Measurements from ENCODE around the gene GMDS. TPM values are rescaled to one million over a fixed set of nuclear protein-coding genes. Genes with fewer than 3 reads are reported as not detected.

GMDS gene
- total RNA-seq, 3 donors from 2014 or later (not counting 1 experiment from before 2014, with no cell fraction given), result 23.6 to 31.0 (median 26.4) TPM

- H3K36me3 Mint-ChIP-seq, result no peaks in the 10 kb centered on the region
- no peaks in the 10 kb centered on the region for H3K4me1 ChIP-seq (ENCODE audit: control insufficient read depth, insufficient read depth, low read length)
- H3K27ac Mint-ChIP-seq, result no peak overlapping the region
Observed at GRCh38 chr6:1679688-1680068, 565.7 kb downstream of the GMDS start.

GRCh38 chr6:1679031-1679687 lies 566.2 kb downstream of the GMDS start:
- H3K9me3 Mint-ChIP-seq, result no peaks in the 10 kb centered on the region
- DNase-seq (no peak), ATAC-seq (no peak)
- no peaks in the 10 kb centered on the region for H3K27me3 Mint-ChIP-seq (ENCODE audit: low read depth in 2 of 2)
- intact Hi-C loops (cut with micrococcal nuclease), result no loop called here
- Histone ChIP-seq H3K9me3 (ENCODE audit: control insufficient read depth, insufficient read depth, low read length) (no peaks in the 10 kb centered on the region), H3K4me3 (ENCODE audit: low read length) (no peak overlapping the region), H3K4me1 (ENCODE audit: control insufficient read depth, insufficient read depth, low read length) (no peaks in the 10 kb centered on the region), H3K36me3 (ENCODE audit: control insufficient read depth, insufficient read depth, low read length) (no peaks in the 10 kb centered on the region), H3K27ac (ENCODE audit: low read length) (no peak overlapping the region), H3K27me3 (ENCODE audit: control insufficient read depth, insufficient read depth, low read length) (no peaks in the 10 kb centered on the region)
- no peaks in the 10 kb centered on the region for H3K36me3 Mint-ChIP-seq
- no peak for TF ChIP-seq CTCF (IDR thresholded peaks at IDR 0.05)
- H3K4me3 Mint-ChIP-seq, result no peak overlapping the region
- no peak overlapping the region for H3K27ac Mint-ChIP-seq
- no peaks in the 10 kb centered on the region for H3K4me1 Mint-ChIP-seq
- WGBS (ENCODE audit: insufficient coverage), result 87% methylated on average over 11 of the region's 13 CpGs

More at GRCh38 chr6:1679688-1680068, 565.7 kb downstream of the GMDS start:
- no peak overlapping the region for H3K4me3 ChIP-seq (ENCODE audit: low read length)
- Mint-ChIP-seq H3K4me3 (no peak overlapping the region), H3K4me1 (no peaks in the 10 kb centered on the region), H3K9me3 (no peaks in the 10 kb centered on the region), H3K27me3 (ENCODE audit: low read depth in 2 of 2) (no peaks in the 10 kb centered on the region)
- 90% methylated on average over 2 of the region's 2 CpGs for WGBS (ENCODE audit: insufficient coverage)
- H3K36me3 ChIP-seq (ENCODE audit: control insufficient read depth, insufficient read depth, low read length), result no peaks in the 10 kb centered on the region
- no peak for DNase-seq
- H3K9me3 ChIP-seq (ENCODE audit: control insufficient read depth, insufficient read depth, low read length), result no peaks in the 10 kb centered on the region
- no peak for TF ChIP-seq CTCF (IDR thresholded peaks at IDR 0.05)
- intact Hi-C loops (cut with micrococcal nuclease), result no loop called here
- H3K27ac ChIP-seq (ENCODE audit: low read length), result no peak overlapping the region
- H3K27me3 ChIP-seq (ENCODE audit: control insufficient read depth, insufficient read depth, low read length), result no peaks in the 10 kb centered on the region
- ATAC-seq, result no peak

- Mint-ChIP-seq H3K27me3 (ENCODE audit: low read depth in 2 of 2) (no peaks in the 10 kb centered on the region), H3K27ac (no peak overlapping the region), H3K4me3 (no peak overlapping the region), H3K36me3 (no peaks in the 10 kb centered on the region), H3K4me1 (no peaks in the 10 kb centered on the region), H3K9me3 (no peaks in the 10 kb centered on the region)
- DNase-seq (no peak), ATAC-seq (no peak)
- Histone ChIP-seq H3K27ac (ENCODE audit: low read length) (no peak overlapping the region), H3K36me3 (ENCODE audit: control insufficient read depth, insufficient read depth, low read length) (no peaks in the 10 kb centered on the region), H3K27me3 (ENCODE audit: control insufficient read depth, insufficient read depth, low read length) (no peaks in the 10 kb centered on the region), H3K4me1 (ENCODE audit: control insufficient read depth, insufficient read depth, low read length) (no peaks in the 10 kb centered on the region), H3K9me3 (ENCODE audit: control insufficient read depth, insufficient read depth, low read length) (no peaks in the 10 kb centered on the region), H3K4me3 (ENCODE audit: low read length) (no peak overlapping the region)
- intact Hi-C loops (cut with micrococcal nuclease), result no loop called here
- 75% methylated on average over 3 of the region's 3 CpGs for WGBS (ENCODE audit: insufficient coverage)
- no peak for TF ChIP-seq CTCF (IDR thresholded peaks at IDR 0.05)
Observed at GRCh38 chr6:1678201-1678600, 567.2 kb downstream of the GMDS start.

- DNase-seq (no peak), ATAC-seq (no peak)
- Histone ChIP-seq H3K27me3 (ENCODE audit: control insufficient read depth, insufficient read depth, low read length) (no peaks in the 10 kb centered on the region), H3K4me3 (ENCODE audit: low read length) (no peak overlapping the region), H3K36me3 (ENCODE audit: control insufficient read depth, insufficient read depth, low read length) (no peaks in the 10 kb centered on the region), H3K9me3 (ENCODE audit: control insufficient read depth, insufficient read depth, low read length) (no peaks in the 10 kb centered on the region), H3K27ac (ENCODE audit: low read length) (no peak overlapping the region), H3K4me1 (ENCODE audit: control insufficient read depth, insufficient read depth, low read length) (no peaks in the 10 kb centered on the region)
- no peak for TF ChIP-seq CTCF (IDR thresholded peaks at IDR 0.05)
- no peaks in the 10 kb centered on the region for H3K9me3 Mint-ChIP-seq
- no peaks in the 10 kb centered on the region for H3K36me3 Mint-ChIP-seq
- peaks cover 0 to 4% of the 10 kb centered on the region in 2 donors for H3K4me1 Mint-ChIP-seq
- WGBS (ENCODE audit: insufficient coverage), result 75% methylated on average over 1 of the region's 2 CpGs
- intact Hi-C loops (cut with micrococcal nuclease), result no loop called here
- no peaks in the 10 kb centered on the region for H3K27me3 Mint-ChIP-seq (ENCODE audit: low read depth in 2 of 2)
- no peak overlapping the region for H3K27ac Mint-ChIP-seq
- H3K4me3 Mint-ChIP-seq, result no peak overlapping the region
Observed at GRCh38 chr6:1672379-1672778, 573.0 kb downstream of the GMDS start.
